Right lobe of liver (tissue), 6 donors: ENCODE results near the gene TCAIM. TPM values are rescaled to one million over a fixed set of nuclear protein-coding genes. Genes with fewer than 3 reads are reported as not detected.

ENCODE experiments used
- ATAC-seq, 4 donors: fragments of 200-7000 bp; cut with Tn5 transposase; one replicate each; pipeline ENCODE4 v1.9.1; 2020; ENCODE audit warnings: mild to moderate bottlenecking in 4 of 4, moderate library complexity in 4 of 4
- DNase-seq, 3 donors: peaks; one replicate each; pipeline ENCODE4 v3.0.0-alpha.2; 2020
- H3K27ac ChIP-seq, 3 donors: fragments of 200-600 bp; one replicate each; pipeline ENCODE4 v1.8.0; 2022
- H3K27me3 ChIP-seq, 2 donors: fragments of 200-600 bp; one replicate each; pipeline ENCODE4 v1.8.0; 2022
- H3K36me3 ChIP-seq, 4 donors: fragments of 200-600 bp; sonication (generic) in 1 of 4; one replicate each; pipeline versions ENCODE4 v1.5.1 to v1.8.0; 2017 to 2022; ENCODE audit warnings: control low read depth in 1 of 4
- H3K4me1 ChIP-seq, 4 donors: fragments of 200-600 bp; sonication (generic) in 1 of 4; one replicate each; pipeline versions ENCODE4 v1.5.1 to v1.8.0; 2017 to 2022; ENCODE audit warnings: control low read depth in 1 of 4
- H3K4me3 ChIP-seq, 3 donors: fragments of 200-600 bp; one replicate each; pipeline ENCODE4 v1.8.0; 2022
- H3K9me3 ChIP-seq, 4 donors: fragments of 200-600 bp; sonication (generic) in 1 of 4; one replicate each; pipeline versions ENCODE4 v1.5.1 to v1.8.0; 2017 to 2022; ENCODE audit warnings: control low read depth in 1 of 4
- POLR2A ChIP-seq: fragments of 450-650 bp; IDR thresholded peaks from one replicate; pipeline ENCODE4 v1.6.1; 2017; ENCODE audit warnings: antibody characterized with exemption, mild to moderate bottlenecking
- WGBS: methylation state at CpG from one replicate; pipeline ENCODE4 v1.1.6; 2018; ENCODE audit warnings: low coverage, low lambda C conversion rate; ENCODE audit not compliant: insufficient coverage; ENCODE audit errors: missing lambda C conversion rate; 5-methylcytosine and 5-hydroxymethylcytosine counted together
- intact Hi-C, 2 donors: fragments of 100-400 bp; cut with DNase I; formaldehyde crosslinking; loops; one replicate each; pipeline versions ENCODE4 v1.11.2 to v1.14.1; 2022
- total RNA-seq, 6 experiments: library from RNA; depleted of rRNA in 2 of 6; stranded (reverse); fragments of >200 nt in 2 of 6; fragmentation: NEBNext Ultra II Directional in 3 of 6; extraction: Animal tissue kit (Norgen Biotek cat#: 25700) in 3 of 6; gene quantifications; one replicate each; pipeline versions ENCODE4 v1.1.0 to v1.2.4, GENCODE V29; 2016 to 2023
- TF ChIP-seq, protein P1 (sequence below), 4 donors: fragments of 200-600 bp in 3 of 4; fragments of 450-650 bp in 1 of 4; IDR thresholded peaks; one replicate each; pipeline versions ENCODE4 v1.5.1 to v1.8.0; 2016 to 2022; ENCODE audit warnings: antibody characterized with exemption in 4 of 4, mild to moderate bottlenecking in 2 of 4
- donor health status: DM: no; HTN: yes; CAD: no.
- donor health status: DM: no; HTN: no; CAD: no.
- donor health status: DM: no; HTN: no; CAD: no.
- donor health status: DM: no; HTN: yes; CAD: no.
- donor health status: DM: no; HTN: yes; CAD: no.

Gene TCAIM
- total RNA-seq, 6 experiments from 2014 or later, result 37.8 to 46.4 (median 40.1) TPM

DNA sequence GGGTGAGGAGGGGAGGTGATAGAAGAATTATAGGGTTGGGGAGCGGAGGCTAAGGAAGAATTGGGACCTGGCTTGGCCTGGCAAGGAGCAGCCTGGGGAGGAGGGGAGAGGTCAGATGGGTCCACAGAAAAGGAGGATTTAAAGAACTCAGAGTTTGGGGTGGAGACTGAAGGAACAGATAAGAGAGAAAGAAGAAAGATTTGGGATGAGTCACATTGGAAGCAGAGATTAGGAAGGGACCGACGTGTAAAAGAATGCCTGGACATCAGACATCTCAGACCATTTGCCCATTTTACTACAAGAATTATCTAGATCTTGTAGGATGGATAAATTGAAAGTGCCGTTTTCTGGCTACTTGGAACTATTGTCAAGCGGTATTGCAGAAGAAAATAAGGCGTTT lies 10.4 kb downstream of the TCAIM start:
- Histone ChIP-seq H3K9me3 (no peaks in the 10 kb centered on the region), H3K36me3 (no peaks in the 10 kb centered on the region), H3K27ac (no peak overlapping the region), H3K4me1 (peaks cover 0 to 19% (median 5%) of the 10 kb centered on the region in 4 donors), H3K4me3 (no peak overlapping the region), H3K27me3 (no peaks in the 10 kb centered on the region)
- ATAC-seq (no peak), DNase-seq (no peak)
- intact Hi-C loops, result no loop called here
- 85% methylated on average over 6 of the region's 6 CpGs for WGBS
- TF ChIP-seq, protein P1, sequence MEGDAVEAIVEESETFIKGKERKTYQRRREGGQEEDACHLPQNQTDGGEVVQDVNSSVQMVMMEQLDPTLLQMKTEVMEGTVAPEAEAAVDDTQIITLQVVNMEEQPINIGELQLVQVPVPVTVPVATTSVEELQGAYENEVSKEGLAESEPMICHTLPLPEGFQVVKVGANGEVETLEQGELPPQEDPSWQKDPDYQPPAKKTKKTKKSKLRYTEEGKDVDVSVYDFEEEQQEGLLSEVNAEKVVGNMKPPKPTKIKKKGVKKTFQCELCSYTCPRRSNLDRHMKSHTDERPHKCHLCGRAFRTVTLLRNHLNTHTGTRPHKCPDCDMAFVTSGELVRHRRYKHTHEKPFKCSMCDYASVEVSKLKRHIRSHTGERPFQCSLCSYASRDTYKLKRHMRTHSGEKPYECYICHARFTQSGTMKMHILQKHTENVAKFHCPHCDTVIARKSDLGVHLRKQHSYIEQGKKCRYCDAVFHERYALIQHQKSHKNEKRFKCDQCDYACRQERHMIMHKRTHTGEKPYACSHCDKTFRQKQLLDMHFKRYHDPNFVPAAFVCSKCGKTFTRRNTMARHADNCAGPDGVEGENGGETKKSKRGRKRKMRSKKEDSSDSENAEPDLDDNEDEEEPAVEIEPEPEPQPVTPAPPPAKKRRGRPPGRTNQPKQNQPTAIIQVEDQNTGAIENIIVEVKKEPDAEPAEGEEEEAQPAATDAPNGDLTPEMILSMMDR (IDR thresholded peaks at IDR 0.05), result no peak
- TF ChIP-seq POLR2A, result no peak

DNA sequence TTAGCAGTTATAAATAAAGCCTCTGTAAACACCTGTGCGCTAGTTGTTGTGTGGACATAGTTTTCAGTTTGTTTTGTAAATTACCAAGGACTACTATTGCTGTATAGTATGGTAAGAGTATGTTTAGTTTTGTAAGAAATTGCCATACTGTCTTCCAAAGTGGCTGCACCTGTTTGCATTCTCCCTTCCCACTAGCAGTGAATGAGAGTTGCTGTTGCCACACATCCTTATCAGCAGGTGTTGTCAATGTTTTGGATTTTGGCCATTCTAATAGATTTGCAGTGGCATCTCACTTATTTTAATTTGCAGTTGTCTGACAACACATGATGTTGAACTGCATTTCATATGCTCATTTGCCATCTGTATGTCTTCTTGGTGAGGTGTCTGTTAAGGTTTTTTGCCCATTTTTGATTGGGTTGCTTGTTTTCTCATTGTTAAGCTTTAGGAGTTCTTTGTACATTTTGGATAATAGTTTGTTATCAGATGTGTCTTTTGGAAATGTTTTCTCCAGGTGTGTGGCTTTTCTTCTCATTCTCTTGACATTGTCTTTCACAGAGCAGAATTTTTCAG lies 14.9 kb downstream of the TCAIM start:
- 40% methylated on average over 1 of the region's 1 CpG for WGBS
- H3K4me1 ChIP-seq, result peaks cover 0 to 31% (median 18%) of the 10 kb centered on the region in 4 donors
- DNase-seq, result no peak
- H3K9me3 ChIP-seq, result no peaks in the 10 kb centered on the region
- TF ChIP-seq POLR2A, result no peak
- TF ChIP-seq, protein P1 (IDR thresholded peaks at IDR 0.05), result no peak
- no peak overlapping the region for H3K27ac ChIP-seq
- H3K27me3 ChIP-seq, result no peaks in the 10 kb centered on the region
- ATAC-seq, result peak; percentile 25 to 61 (median 56)
- H3K36me3 ChIP-seq, result peaks cover 0 to 6% (median 0%) of the 10 kb centered on the region in 4 donors
- intact Hi-C loops, result no loop called here
- H3K4me3 ChIP-seq, result no peak overlapping the region

DNA sequence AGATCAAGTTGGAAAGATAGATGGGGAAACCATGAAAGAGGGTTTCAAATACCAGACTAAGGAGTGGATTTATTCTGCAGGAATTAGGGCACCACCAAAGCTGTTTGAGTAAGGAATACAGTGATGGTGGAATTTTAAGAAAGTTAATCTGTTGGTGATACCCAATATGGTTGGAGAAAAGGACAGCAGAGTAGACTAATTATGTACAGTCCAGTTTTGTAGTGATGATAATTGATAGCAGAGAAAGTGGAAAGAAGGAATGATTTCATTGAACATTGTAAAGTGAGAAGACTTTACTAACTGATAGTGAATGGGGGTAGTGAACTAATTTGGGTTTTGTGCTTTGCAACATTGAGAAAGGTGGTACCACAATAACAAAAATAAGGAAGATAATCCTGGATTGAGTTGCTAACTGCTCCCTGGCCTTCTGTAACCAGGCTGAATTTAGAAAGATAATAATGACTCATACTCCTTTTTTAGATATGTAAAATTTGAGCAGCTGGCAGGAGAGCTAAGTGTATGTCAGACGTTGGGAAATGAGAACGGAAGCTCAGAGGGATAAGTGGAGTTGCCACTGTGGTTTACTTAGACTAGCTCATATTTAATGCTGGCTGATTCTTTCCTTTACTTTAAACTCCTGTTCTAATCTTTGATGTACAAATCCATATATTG lies 16.9 kb downstream of the TCAIM start:
- Histone ChIP-seq H3K4me3 (no peak overlapping the region), H3K27ac (peak overlapping the region; percentile 23 to 60 (median 41)), H3K4me1 (peaks cover 0 to 47% (median 24%) of the 10 kb centered on the region in 4 donors), H3K36me3 (peaks cover 0 to 9% (median 0%) of the 10 kb centered on the region in 4 donors), H3K9me3 (no peaks in the 10 kb centered on the region), H3K27me3 (no peaks in the 10 kb centered on the region)
- DNase-seq, result no peak
- 8% methylated on average over 2 of the region's 2 CpGs for WGBS
- TF ChIP-seq, protein P1 (IDR thresholded peaks at IDR 0.05), result no peak
- TF ChIP-seq POLR2A, result no peak
- ATAC-seq, result peak; percentile 54 to 79 (median 64)
- intact Hi-C loops, result no loop called here

DNA sequence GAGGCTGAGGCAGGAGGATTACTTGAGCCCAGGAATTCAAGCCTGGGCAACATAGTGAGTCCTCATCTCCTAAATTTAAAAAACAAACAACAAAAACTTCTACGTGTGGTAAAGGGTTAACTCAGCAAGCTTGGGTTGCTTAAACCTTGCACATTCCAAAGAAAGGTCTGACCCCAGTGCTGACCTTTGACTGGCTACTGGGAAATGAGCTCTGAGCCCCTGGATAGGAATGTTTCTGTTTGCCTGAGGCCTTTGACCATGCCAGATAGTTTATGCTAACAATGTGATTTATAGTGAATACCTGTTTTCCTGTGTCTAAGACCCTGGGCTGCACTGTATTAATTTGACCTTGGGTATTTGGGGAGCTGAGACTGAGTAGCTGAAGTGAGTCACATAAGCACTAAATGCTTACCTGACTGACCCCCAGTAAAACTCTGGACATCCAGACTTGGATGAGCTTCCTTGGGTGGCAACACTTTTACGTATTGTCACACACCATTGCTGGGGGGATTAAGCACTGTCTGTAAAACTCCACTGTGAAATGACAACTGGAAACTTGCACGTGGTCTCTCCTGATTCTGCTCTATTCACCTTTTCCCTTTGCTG lies 20.7 kb downstream of the TCAIM start:
- H3K27me3 ChIP-seq, result no peaks in the 10 kb centered on the region
- TF ChIP-seq, protein P1 (IDR thresholded peaks at IDR 0.05), result no peak
- TF ChIP-seq POLR2A, result no peak
- H3K27ac ChIP-seq, result peak overlapping the region; percentile 33 to 80 (median 60)
- H3K36me3 ChIP-seq, result peaks cover 0 to 13% (median 0%) of the 10 kb centered on the region in 4 donors
- ATAC-seq, result peak; percentile 76 to 87 (median 83)
- no peaks in the 10 kb centered on the region for H3K9me3 ChIP-seq
- peak; percentile 42 to 76 (median 59) for DNase-seq
- H3K4me1 ChIP-seq, result peaks cover 0 to 68% (median 35%) of the 10 kb centered on the region in 4 donors
- no peak overlapping the region for H3K4me3 ChIP-seq
- intact Hi-C loops, result no loop called here
- WGBS, result 21% methylated on average over 3 of the region's 3 CpGs
